SJCRH30 (cell line): Measurements from ENCODE around the gene TGFBR2. TPM values are rescaled to one million over a fixed set of nuclear protein-coding genes. Genes with fewer than 3 reads are reported as not detected.

ENCODE experiments used
- DNase-seq, 2 experiments: peaks; one replicate each; pipeline ENCODE4 v3.0.0-alpha.2; 2015 to 2020
- H3K27ac ChIP-seq: fragments of 250-450 bp; sonication (Bioruptor Pico); 2 replicates; pipeline ENCODE4 v1.5.1; 2020; ENCODE audit warnings: mild to moderate bottlenecking, moderate library complexity
- H3K27me3 ChIP-seq: fragments of 250-450 bp; sonication (Bioruptor Pico); 2 replicates; pipeline ENCODE4 v1.5.1; 2020; ENCODE audit warnings: mild to moderate bottlenecking, moderate library complexity
- H3K36me3 ChIP-seq: fragments of 250-450 bp; sonication (Bioruptor Pico); 2 replicates; pipeline ENCODE4 v1.5.1; 2020; ENCODE audit warnings: mild to moderate bottlenecking, moderate library complexity
- H3K4me1 ChIP-seq: fragments of 250-450 bp; sonication (Bioruptor Pico); 2 replicates; pipeline ENCODE4 v1.5.1; 2020; ENCODE audit warnings: mild to moderate bottlenecking, moderate library complexity
- H3K4me3 ChIP-seq: fragments of 250-450 bp; sonication (Bioruptor Pico); 2 replicates; pipeline ENCODE4 v1.5.1; 2020; ENCODE audit warnings: mild to moderate bottlenecking, moderate library complexity
- H3K9me3 ChIP-seq: fragments of 250-450 bp; sonication (Bioruptor Pico); replicated peaks from 2 replicates; pipeline ENCODE4 v1.5.1; 2020; ENCODE audit warnings: mild to moderate bottlenecking, moderate library complexity
- total RNA-seq: library from RNA; depleted of rRNA; stranded (reverse); fragments of >200 nt; shearing (Covaris generic); gene quantifications from 2 replicates; pipeline ENCODE4 v1.2.3, GENCODE V29; 2014

TGFBR2 gene
- total RNA-seq, 1 experiment from 2014 or later: 17.8 TPM

GRCh38 chr3:30610702-30611368, 4.4 kb downstream of the TGFBR2 start:
- DNase-seq: no peak
- no peaks in the 10 kb centered on the region for H3K4me1 ChIP-seq
- H3K36me3 ChIP-seq: no peaks in the 10 kb centered on the region
- no peak overlapping the region for H3K4me3 ChIP-seq
- H3K27me3 ChIP-seq: no peaks in the 10 kb centered on the region
- H3K9me3 ChIP-seq: no peaks in the 10 kb centered on the region
- no peak overlapping the region for H3K27ac ChIP-seq

- Histone ChIP-seq H3K4me1 (no peaks in the 10 kb centered on the region), H3K27me3 (no peaks in the 10 kb centered on the region), H3K4me3 (no peak overlapping the region), H3K27ac (no peak overlapping the region), H3K9me3 (no peaks in the 10 kb centered on the region), H3K36me3 (no peaks in the 10 kb centered on the region)
- no peak for DNase-seq
These were observed 5.4 kb downstream of the TGFBR2 start for GRCh38 chr3:30611613-30612436.

DNA sequence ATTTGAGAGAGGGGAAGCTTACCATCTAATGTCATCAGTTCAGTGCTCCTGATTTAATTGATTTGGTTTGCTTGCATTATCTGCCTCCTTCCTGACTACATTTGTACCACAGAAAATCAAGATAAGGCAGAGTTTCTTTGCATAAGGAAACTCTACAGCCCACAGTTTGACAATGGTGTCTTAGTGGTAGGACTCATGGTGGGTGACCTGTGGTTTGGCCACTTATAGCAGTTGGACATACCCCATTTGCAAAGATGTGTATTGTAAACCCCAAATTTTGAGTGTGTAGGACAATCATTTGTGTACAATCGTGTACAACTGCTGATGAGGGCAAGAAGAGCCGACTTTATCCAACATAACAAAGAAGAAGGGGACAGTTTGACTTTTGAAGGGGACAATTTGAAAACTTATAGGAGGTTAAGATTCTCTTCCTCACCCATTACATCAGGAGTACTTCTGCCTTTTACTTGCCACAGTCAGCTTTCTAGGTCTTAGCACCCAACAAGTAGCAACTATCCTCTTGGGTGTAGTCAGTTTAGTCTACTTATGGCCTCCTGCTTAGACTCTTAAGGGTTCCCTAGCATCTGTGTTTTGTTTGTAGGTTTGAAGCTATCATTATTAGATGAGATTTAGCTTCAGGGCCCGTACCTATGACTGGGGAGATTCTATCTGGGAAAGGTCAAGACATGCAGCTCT, 6.2 kb downstream of the TGFBR2 start:
- Histone ChIP-seq H3K27ac (no peak overlapping the region), H3K4me1 (no peaks in the 10 kb centered on the region), H3K4me3 (no peak overlapping the region)

GRCh38 chr3:30613133-30613825, 6.9 kb downstream of the TGFBR2 start:
- no peak overlapping the region for H3K27ac ChIP-seq
- H3K4me1 ChIP-seq: no peaks in the 10 kb centered on the region
- H3K4me3 ChIP-seq: no peak overlapping the region
- H3K27me3 ChIP-seq: no peaks in the 10 kb centered on the region
- no peaks in the 10 kb centered on the region for H3K9me3 ChIP-seq
- no peaks in the 10 kb centered on the region for H3K36me3 ChIP-seq
- no peak for DNase-seq

More for the DNA sequence above, 6.2 kb downstream of the TGFBR2 start:
- no peak for DNase-seq
- H3K36me3 ChIP-seq: no peaks in the 10 kb centered on the region
- no peaks in the 10 kb centered on the region for H3K9me3 ChIP-seq
- H3K27me3 ChIP-seq: no peaks in the 10 kb centered on the region

GRCh38 chr3:30614373-30614772, 8.0 kb downstream of the TGFBR2 start:
- Histone ChIP-seq H3K27me3 (no peaks in the 10 kb centered on the region), H3K36me3 (no peaks in the 10 kb centered on the region), H3K27ac (no peak overlapping the region), H3K9me3 (no peaks in the 10 kb centered on the region), H3K4me1 (no peaks in the 10 kb centered on the region), H3K4me3 (no peak overlapping the region)
- no peak for DNase-seq

- H3K27ac ChIP-seq: no peak overlapping the region
- no peaks in the 10 kb centered on the region for H3K4me1 ChIP-seq
These were observed 8.5 kb downstream of the TGFBR2 start for GRCh38 chr3:30614943-30615342.

DNA sequence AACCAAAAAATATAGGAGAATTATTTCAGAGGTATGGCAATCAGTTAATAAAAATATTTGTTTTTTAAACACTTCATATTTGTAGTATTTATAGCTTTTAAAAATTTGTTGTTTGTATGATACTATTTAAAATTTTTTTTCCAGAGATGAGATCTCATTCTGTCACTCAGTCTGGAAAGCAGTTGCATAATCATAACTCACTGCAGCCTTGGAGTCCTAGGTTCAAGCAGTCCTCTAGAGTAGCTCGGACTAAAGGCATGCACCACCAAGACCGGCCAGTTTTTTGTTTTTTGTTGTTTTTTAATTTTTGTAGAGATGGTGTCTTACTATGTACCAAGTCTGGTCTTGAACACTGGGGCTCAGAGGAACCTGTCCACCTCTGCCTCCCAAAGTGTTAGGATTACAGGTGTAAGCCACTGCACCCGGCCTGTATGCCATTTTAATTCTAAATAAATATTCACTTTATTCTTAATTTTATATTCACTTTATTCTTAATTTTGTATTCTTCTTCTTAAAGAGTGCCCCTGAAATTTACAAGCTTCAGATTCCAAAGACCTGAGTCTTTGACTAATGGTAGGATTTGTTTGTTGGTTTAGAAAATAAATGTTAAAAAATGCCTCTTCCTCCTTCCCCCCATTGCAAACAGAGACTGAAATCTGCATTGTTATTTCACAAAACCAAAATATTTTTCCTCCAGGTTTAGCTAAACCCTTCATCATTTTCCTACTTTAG, 9.4 kb downstream of the TGFBR2 start:
- H3K36me3 ChIP-seq: no peaks in the 10 kb centered on the region
- H3K27ac ChIP-seq: no peak overlapping the region
- no peaks in the 10 kb centered on the region for H3K27me3 ChIP-seq
- no peaks in the 10 kb centered on the region for H3K4me1 ChIP-seq
- no peaks in the 10 kb centered on the region for H3K9me3 ChIP-seq
- DNase-seq: no peak
- H3K4me3 ChIP-seq: no peak overlapping the region

More at GRCh38 chr3:30614943-30615342, 8.5 kb downstream of the TGFBR2 start:
- Histone ChIP-seq H3K27me3 (no peaks in the 10 kb centered on the region), H3K4me3 (no peak overlapping the region), H3K9me3 (no peaks in the 10 kb centered on the region), H3K36me3 (no peaks in the 10 kb centered on the region)
- DNase-seq: no peak

DNA sequence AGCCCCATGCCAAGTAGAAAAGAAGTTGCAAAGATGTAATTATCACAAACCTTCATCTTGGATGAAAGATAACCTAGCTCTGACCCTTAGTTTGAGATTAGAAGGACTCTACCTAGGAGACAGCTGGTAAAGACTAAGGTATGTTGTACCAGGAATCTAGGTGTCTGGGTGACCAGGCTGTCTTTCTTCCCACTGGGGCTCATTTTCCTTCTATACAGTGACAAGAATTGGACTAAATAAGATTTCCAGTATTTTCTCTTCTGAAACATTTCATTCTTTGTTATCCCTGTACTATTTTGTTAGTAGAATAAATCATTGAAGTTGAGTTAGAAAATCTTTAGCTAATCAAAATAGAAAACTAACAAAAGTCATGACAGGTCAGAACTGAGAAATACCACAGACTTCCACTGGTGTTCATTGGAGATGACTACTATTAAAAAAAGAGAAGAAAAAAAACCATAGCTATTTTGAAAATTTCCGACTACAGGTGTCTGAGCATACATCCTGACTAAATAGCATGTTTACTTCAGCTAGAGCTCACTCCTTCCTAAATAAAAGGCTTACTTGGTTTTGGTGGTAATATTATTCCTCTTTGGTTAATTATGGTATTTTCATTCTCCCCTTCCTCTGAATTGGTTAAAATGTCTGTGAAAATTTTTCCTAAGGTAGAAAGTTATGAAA, 10.1 kb downstream of the TGFBR2 start:
- Histone ChIP-seq H3K36me3 (no peaks in the 10 kb centered on the region), H3K27ac (no peak overlapping the region), H3K4me3 (no peak overlapping the region), H3K4me1 (no peaks in the 10 kb centered on the region), H3K9me3 (no peaks in the 10 kb centered on the region), H3K27me3 (no peaks in the 10 kb centered on the region)
- no peak for DNase-seq

- H3K9me3 ChIP-seq: no peaks in the 10 kb centered on the region
- H3K4me1 ChIP-seq: no peaks in the 10 kb centered on the region
- DNase-seq: no peak
- no peak overlapping the region for H3K4me3 ChIP-seq
- H3K27me3 ChIP-seq: no peaks in the 10 kb centered on the region
- H3K36me3 ChIP-seq: no peaks in the 10 kb centered on the region
- no peak overlapping the region for H3K27ac ChIP-seq
These were observed 10.7 kb downstream of the TGFBR2 start for GRCh38 chr3:30617069-30617468.

DNA sequence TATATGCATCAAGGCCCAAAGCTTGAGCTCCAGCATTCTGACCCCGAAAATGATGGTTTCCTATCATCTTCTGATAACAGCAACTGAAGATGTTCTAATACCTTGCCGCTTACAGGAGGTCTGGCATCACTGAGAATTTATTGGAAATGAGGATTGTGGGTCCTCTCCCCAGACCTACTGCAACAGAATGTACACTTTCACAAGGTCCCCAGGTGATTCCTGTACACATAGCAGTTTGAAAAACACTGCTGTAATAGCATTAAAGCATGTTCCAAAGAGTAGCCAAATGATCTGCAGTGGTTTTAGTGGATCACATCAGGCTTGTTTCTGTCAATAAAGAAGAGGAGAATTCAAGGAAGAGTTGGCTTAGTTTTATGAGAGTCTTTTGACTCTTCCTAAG, 11.3 kb downstream of the TGFBR2 start:
- H3K4me1 ChIP-seq: no peaks in the 10 kb centered on the region
- no peaks in the 10 kb centered on the region for H3K36me3 ChIP-seq
- no peaks in the 10 kb centered on the region for H3K9me3 ChIP-seq
- no peak overlapping the region for H3K27ac ChIP-seq
- DNase-seq: no peak
- no peak overlapping the region for H3K4me3 ChIP-seq
- H3K27me3 ChIP-seq: no peaks in the 10 kb centered on the region

- no peak for DNase-seq
- Histone ChIP-seq H3K4me1 (no peaks in the 10 kb centered on the region), H3K27ac (no peak overlapping the region), H3K27me3 (no peaks in the 10 kb centered on the region), H3K4me3 (no peak overlapping the region), H3K36me3 (0 out of 2 replicates have a peak, but pooled peaks cover 3% of the 10 kb centered on the region), H3K9me3 (no peaks in the 10 kb centered on the region)
These were observed 12.1 kb downstream of the TGFBR2 start for GRCh38 chr3:30618526-30618925.

- H3K4me1 ChIP-seq: no peaks in the 10 kb centered on the region
These were observed 12.9 kb downstream of the TGFBR2 start for GRCh38 chr3:30619318-30619717.

DNA sequence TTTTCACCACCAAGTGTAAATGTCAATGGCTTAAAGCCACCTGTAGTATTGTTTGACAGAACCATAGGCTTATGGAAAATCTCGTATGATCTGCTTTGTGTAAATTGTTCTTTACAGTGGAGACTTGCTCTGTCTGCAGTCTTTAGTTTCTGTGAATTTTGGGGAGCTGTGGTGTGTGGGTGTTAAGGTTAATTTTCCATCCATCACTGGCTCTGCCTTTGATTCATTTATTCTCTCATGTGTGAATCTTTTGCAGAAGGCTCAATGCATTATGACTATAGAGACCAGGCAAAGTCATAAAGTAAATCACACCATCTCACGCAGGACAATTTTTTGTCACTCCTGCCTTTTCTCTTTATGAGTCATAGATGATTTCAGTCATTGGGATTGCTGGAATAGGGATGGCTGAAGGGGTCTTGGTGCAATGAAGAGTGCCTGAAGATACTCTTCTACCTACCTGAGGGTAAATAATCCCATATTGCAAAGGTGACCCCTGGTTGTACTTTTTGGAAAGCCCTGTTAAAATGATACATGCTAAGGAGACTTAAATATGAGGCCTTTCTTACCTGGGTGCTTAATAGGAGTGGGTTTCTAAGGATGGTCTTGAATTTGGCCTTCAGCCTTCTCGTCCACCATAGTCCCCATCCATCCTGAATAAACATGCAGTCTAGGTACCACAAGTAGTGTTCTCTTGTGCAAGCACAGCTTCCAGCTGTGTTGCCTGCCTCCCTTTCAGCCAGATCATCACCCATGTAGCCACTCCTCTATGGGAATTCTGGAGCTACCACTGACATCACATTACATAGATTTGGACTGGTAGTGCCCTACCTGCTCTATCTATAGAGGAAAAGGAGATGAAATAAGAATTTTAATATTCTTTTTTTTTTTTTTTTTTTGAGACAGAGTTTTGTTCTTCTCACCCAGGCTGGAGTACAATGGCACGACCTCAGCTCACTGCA, 14.3 kb downstream of the TGFBR2 start:
- Histone ChIP-seq H3K36me3 (0 out of 2 replicates have a peak, but pooled peaks cover 3% of the 10 kb centered on the region), H3K27ac (no peak overlapping the region), H3K9me3 (no peaks in the 10 kb centered on the region), H3K4me3 (no peak overlapping the region), H3K4me1 (peaks cover 6% of the 10 kb centered on the region), H3K27me3 (no peaks in the 10 kb centered on the region)
- DNase-seq: no peak

More at GRCh38 chr3:30619318-30619717, 12.9 kb downstream of the TGFBR2 start:
- 0 out of 2 replicates have a peak, but pooled peaks cover 3% of the 10 kb centered on the region for H3K36me3 ChIP-seq
- no peak for DNase-seq
- H3K27me3 ChIP-seq: no peaks in the 10 kb centered on the region
- no peaks in the 10 kb centered on the region for H3K9me3 ChIP-seq
- H3K4me3 ChIP-seq: no peak overlapping the region
- H3K27ac ChIP-seq: no peak overlapping the region
